H9 (cell line): ENCODE data around the gene SLC10A4. TPM values are rescaled to one million over a fixed set of nuclear protein-coding genes. Genes with fewer than 3 reads are reported as not detected.

ENCODE experiments used
- DNase-seq: peaks from one replicate; pipeline ENCODE4 v3.0.0-alpha.2; 2017
- H2AFZ ChIP-seq: one replicate; pipeline ENCODE4 v1.6.1; 2013; ENCODE audit warnings: mild to moderate bottlenecking, low read length, control low read depth, moderate library complexity
- H2AK5ac ChIP-seq: 2 replicates; pipeline ENCODE4 v1.6.1; 2013; ENCODE audit warnings: low read length, control low read depth, mixed read lengths; ENCODE audit not compliant: insufficient read length
- H2BK120ac ChIP-seq: one replicate; pipeline ENCODE4 v1.6.1; 2013; ENCODE audit warnings: low read depth, mild to moderate bottlenecking, low read length, control low read depth, inconsistent platforms; ENCODE audit not compliant: poor library complexity, severe bottlenecking
- H2BK12ac ChIP-seq: 2 replicates; pipeline ENCODE4 v1.6.1; 2013; ENCODE audit warnings: low read length, control low read depth, mixed read lengths, low read depth; ENCODE audit not compliant: insufficient read length
- H2BK15ac ChIP-seq: 2 replicates; pipeline ENCODE4 v1.6.1; 2013; ENCODE audit warnings: low read depth, low read length, control low read depth
- H2BK20ac ChIP-seq: one replicate; pipeline ENCODE4 v1.6.1; 2013; ENCODE audit warnings: low read depth, mild to moderate bottlenecking, low read length, control low read depth, inconsistent platforms; ENCODE audit not compliant: poor library complexity, severe bottlenecking
- H2BK5ac ChIP-seq: 2 replicates; pipeline ENCODE4 v1.6.1; 2013; ENCODE audit warnings: low read length, control low read depth, mixed read lengths; ENCODE audit not compliant: insufficient read length
- H3K14ac ChIP-seq: 2 replicates; pipeline ENCODE4 v1.6.1; 2013; ENCODE audit warnings: low read length, control low read depth; ENCODE audit not compliant: insufficient read depth
- H3K18ac ChIP-seq: 2 replicates; pipeline ENCODE4 v1.6.1; 2013; ENCODE audit warnings: low read depth, mild to moderate bottlenecking, mixed read lengths, low read length, control low read depth; ENCODE audit not compliant: insufficient read length
- H3K23ac ChIP-seq: 2 replicates; pipeline ENCODE4 v1.6.1; 2013; ENCODE audit warnings: low read length, control low read depth, mixed read lengths, low read depth; ENCODE audit not compliant: insufficient read length
- H3K23me2 ChIP-seq: 2 replicates; pipeline ENCODE4 v1.6.1; 2013; ENCODE audit warnings: low read depth, mild to moderate bottlenecking, mixed read lengths, low read length, control low read depth; ENCODE audit not compliant: insufficient read length, poor library complexity, severe bottlenecking
- H3K27ac ChIP-seq: 2 replicates; pipeline ENCODE4 v1.5.1; 2013; ENCODE audit warnings: low read length, control low read depth, mixed read lengths, low read depth; ENCODE audit not compliant: insufficient read length
- H3K27me3 ChIP-seq: 2 replicates; pipeline ENCODE4 v1.6.1; 2013; ENCODE audit warnings: low read length, control low read depth, inconsistent platforms; ENCODE audit not compliant: insufficient read depth
- H3K4ac ChIP-seq: 2 replicates; pipeline ENCODE4 v1.6.1; 2013; ENCODE audit warnings: low read depth, mild to moderate bottlenecking, control low read depth, inconsistent platforms, low read length, moderate library complexity
- H3K4me1 ChIP-seq: 2 replicates; pipeline ENCODE4 v1.6.1; 2013; ENCODE audit warnings: low read length, control low read depth, inconsistent platforms; ENCODE audit not compliant: insufficient read depth
- H3K4me2 ChIP-seq: 2 replicates; pipeline ENCODE4 v1.6.1; 2013; ENCODE audit warnings: low read length, control low read depth, mixed read lengths; ENCODE audit not compliant: insufficient read length, insufficient read depth
- H3K56ac ChIP-seq: 2 replicates; pipeline ENCODE4 v1.6.1; 2013; ENCODE audit warnings: low read depth, mild to moderate bottlenecking, mixed read lengths, low read length, control low read depth; ENCODE audit not compliant: insufficient read length
- H3K79me1 ChIP-seq: 2 replicates; pipeline ENCODE4 v1.6.1; 2013; ENCODE audit warnings: low read depth, mild to moderate bottlenecking, moderate library complexity, low read length, control low read depth, inconsistent platforms; ENCODE audit not compliant: insufficient read depth, poor library complexity, severe bottlenecking
- H3K79me2 ChIP-seq: 2 replicates; pipeline ENCODE4 v1.6.1; 2013; ENCODE audit warnings: low read length, control low read depth, inconsistent platforms; ENCODE audit not compliant: insufficient read depth
- H3K9ac ChIP-seq: 2 replicates; pipeline ENCODE4 v1.6.1; 2013; ENCODE audit warnings: low read length, control low read depth, mixed read lengths; ENCODE audit not compliant: insufficient read length; ENCODE audit errors: extremely low read depth
- H3K9me3 ChIP-seq: one replicate; pipeline ENCODE4 v1.6.1; 2013; ENCODE audit warnings: low read depth, low read length, inconsistent platforms; ENCODE audit not compliant: control insufficient read depth
- H3T11ph ChIP-seq: one replicate; pipeline ENCODE4 v1.6.1; 2013; ENCODE audit warnings: mild to moderate bottlenecking, low read length, control low read depth, inconsistent platforms
- H4K20me1 ChIP-seq: one replicate; pipeline ENCODE4 v1.6.1; 2013; ENCODE audit not compliant: control insufficient read depth, insufficient read length, insufficient read depth
- H4K5ac ChIP-seq: 2 replicates; pipeline ENCODE4 v1.6.1; 2013; ENCODE audit warnings: low read depth, mild to moderate bottlenecking, mixed read lengths, low read length, control low read depth; ENCODE audit not compliant: insufficient read length
- H4K8ac ChIP-seq: replicated peaks from 2 replicates; pipeline ENCODE4 v1.6.1; 2013; ENCODE audit warnings: low read length, control low read depth, mixed read lengths, low read depth; ENCODE audit not compliant: insufficient read length
- H4K91ac ChIP-seq: 2 replicates; pipeline ENCODE4 v1.6.1; 2013; ENCODE audit warnings: low read depth, mild to moderate bottlenecking, moderate library complexity, mixed read lengths, low read length, control low read depth; ENCODE audit not compliant: insufficient read length
- H3K27ac Mint-ChIP-seq, 3 experiments: 2 replicates in 2 of 3; 3 replicates in 1 of 3; pipeline ENCODE4 v1.8.0; 2020 to 2021; ENCODE audit warnings: mixed read lengths in 3 of 3, mild to moderate bottlenecking in 1 of 3, moderate library complexity in 1 of 3
- H3K27me3 Mint-ChIP-seq: 2 replicates; pipeline ENCODE4 v1.8.0; 2021; ENCODE audit warnings: low read depth, mild to moderate bottlenecking, moderate library complexity, mixed read lengths
- H3K36me3 Mint-ChIP-seq, 3 experiments: 2 replicates in 2 of 3; 3 replicates in 1 of 3; pipeline ENCODE4 v1.8.0; 2020 to 2021; ENCODE audit warnings: low read depth in 3 of 3, mixed read lengths in 3 of 3; ENCODE audit not compliant: insufficient read depth in 1 of 3
- H3K4me1 Mint-ChIP-seq, 2 experiments: 2 replicates each; pipeline ENCODE4 v1.8.0; 2020; ENCODE audit warnings: mixed read lengths in 2 of 2
- H3K4me3 Mint-ChIP-seq, 2 experiments: 2 replicates in 1 of 2; 3 replicates in 1 of 2; pipeline ENCODE4 v1.8.0; 2020 to 2021; ENCODE audit warnings: mild to moderate bottlenecking in 2 of 2, mixed read lengths in 2 of 2, moderate library complexity in 1 of 2
- H3K9me3 Mint-ChIP-seq, 2 experiments: 2 replicates in 1 of 2; 3 replicates in 1 of 2; pipeline ENCODE4 v1.8.0; 2020; ENCODE audit warnings: mild to moderate bottlenecking in 2 of 2, mixed read lengths in 2 of 2, moderate library complexity in 1 of 2
- CTCF ChIP-seq: fragments of 200-600 bp; sonication (generic); conservative IDR thresholded peaks from 3 replicates; pipeline ENCODE4 v1.8.0; 2021; ENCODE audit warnings: antibody characterized with exemption, mild to moderate bottlenecking
- WGBS: extraction: QIAGEN DNeasy Blood & Tissue Kit; methylation state at CpG from one replicate; pipeline ENCODE4 v1.1.7; 2013; ENCODE audit warnings: missing lambda C conversion rate, low lambda C conversion rate, mixed read lengths; ENCODE audit not compliant: insufficient read length; ENCODE audit errors: extremely low coverage; 5-methylcytosine and 5-hydroxymethylcytosine counted together
- total RNA-seq: library from RNA; stranded (reverse); gene quantifications from 2 replicates; pipeline ENCODE4 v1.2.1, GENCODE V29; 2021

The SLC10A4 gene
- total RNA-seq, 1 experiment from 2014 or later: 1.7 TPM

GRCh38 chr4:48446642-48447041 is 36.5 kb upstream of the SLC10A4 start:
- H2AK5ac ChIP-seq: no peak overlapping the region
- H3K23me2 ChIP-seq: no peaks in the 10 kb centered on the region
- H4K20me1 ChIP-seq: no peaks in the 10 kb centered on the region
- no peak overlapping the region for H3K18ac ChIP-seq
- H2BK15ac ChIP-seq: no peak overlapping the region
- no peaks in the 10 kb centered on the region for H3K4me1 ChIP-seq
- Mint-ChIP-seq H3K36me3 (no peaks in the 10 kb centered on the region), H3K27me3 (no peaks in the 10 kb centered on the region), H3K9me3 (no peaks in the 10 kb centered on the region), H3K4me1 (no peaks in the 10 kb centered on the region), H3K4me3 (no peak overlapping the region), H3K27ac (no peak overlapping the region)
- H2BK20ac ChIP-seq: no peak overlapping the region
- H3K9me3 ChIP-seq: no peaks in the 10 kb centered on the region
- H2AFZ ChIP-seq: no peak overlapping the region
- no peak overlapping the region for H4K91ac ChIP-seq
- H4K8ac ChIP-seq: no peak overlapping the region
- no peak overlapping the region for H2BK5ac ChIP-seq
- no peak for DNase-seq
- no peak overlapping the region for H3K4me2 ChIP-seq
- H3T11ph ChIP-seq: no peak overlapping the region
- H2BK120ac ChIP-seq: no peak overlapping the region
- no peak overlapping the region for H3K9ac ChIP-seq
- H3K23ac ChIP-seq: no peak overlapping the region
- H3K14ac ChIP-seq: no peak overlapping the region
- no peak overlapping the region for H3K27ac ChIP-seq
- no CpG with 5 or more reads among the region's 1 CpG for WGBS
- H4K5ac ChIP-seq: no peak overlapping the region
- H3K79me2 ChIP-seq: no peaks in the 10 kb centered on the region
- no peaks in the 10 kb centered on the region for H3K27me3 ChIP-seq
- no peaks in the 10 kb centered on the region for H3K79me1 ChIP-seq
- no peak overlapping the region for H2BK12ac ChIP-seq
- H3K56ac ChIP-seq: no peak overlapping the region
- TF ChIP-seq CTCF: no peak
- H3K4ac ChIP-seq: no peak overlapping the region
